Neural cell (in vitro differentiated cells): Measurements from ENCODE around the gene CREB1. TPM values are rescaled to one million over a fixed set of nuclear protein-coding genes. Genes with fewer than 3 reads are reported as not detected.

Experiments
- H2AFZ ChIP-seq: fragments of 200-600, 300-800 bp; sonication (generic), shearing (Covaris generic); 2 replicates; pipeline ENCODE4 v1.6.0; 2014; ENCODE audit warnings: low read depth, mild to moderate bottlenecking, antibody characterized with exemption, low read length, moderate library complexity
- H3F3A ChIP-seq: fragments of 200-600 bp; shearing (Covaris generic); 2 replicates; pipeline ENCODE4 v1.6.1; 2016; ENCODE audit warnings: mild to moderate bottlenecking, moderate library complexity, mixed read lengths, antibody characterized with exemption, low read length; ENCODE audit not compliant: insufficient read depth, poor library complexity, severe bottlenecking
- H3K27ac ChIP-seq: fragments of 200-600, 300-800 bp; sonication (generic), shearing (Covaris generic); 2 replicates; pipeline ENCODE4 v1.5.1; 2014; ENCODE audit warnings: mild to moderate bottlenecking, low read length, moderate library complexity
- H3K27me3 ChIP-seq: fragments of 300-800, 200-600 bp; sonication (generic), shearing (Covaris generic); 2 replicates; pipeline ENCODE4 v1.6.0; 2014; ENCODE audit warnings: mild to moderate bottlenecking, low read depth, low read length, moderate library complexity; ENCODE audit not compliant: insufficient read depth
- H3K36me3 ChIP-seq: fragments of 300-800, 200-600 bp; sonication (generic), shearing (Covaris generic); 2 replicates; pipeline ENCODE4 v1.5.1; 2014; ENCODE audit warnings: mild to moderate bottlenecking, antibody characterized with exemption, low read length, moderate library complexity; ENCODE audit not compliant: insufficient read depth
- H3K4me2 ChIP-seq: fragments of 300-800, 200-600 bp; sonication (generic), shearing (Covaris generic); 2 replicates; pipeline ENCODE4 v1.6.0; 2014; ENCODE audit warnings: mild to moderate bottlenecking, low read length
- H3K4me3 ChIP-seq: fragments of 300-800, 200-600 bp; sonication (generic), shearing (Covaris generic); 2 replicates; pipeline ENCODE4 v1.5.1; 2014; ENCODE audit warnings: mild to moderate bottlenecking, low read length, moderate library complexity
- H3K79me2 ChIP-seq: fragments of 200-600 bp; shearing (Covaris generic); replicated peaks from 2 replicates; pipeline ENCODE4 v1.6.0; 2014; ENCODE audit warnings: mild to moderate bottlenecking, low read length, moderate library complexity; ENCODE audit not compliant: insufficient read depth
- H3K9ac ChIP-seq: fragments of 300-800, 200-600 bp; sonication (generic), shearing (Covaris generic); 2 replicates; pipeline ENCODE4 v1.6.1; 2016; ENCODE audit warnings: mild to moderate bottlenecking, low read length, mixed read lengths
- H3K9me2 ChIP-seq: fragments of 200-600 bp; shearing (Covaris generic); 2 replicates; pipeline ENCODE4 v1.6.1; 2016; ENCODE audit warnings: mild to moderate bottlenecking, low read length, mixed read lengths; ENCODE audit not compliant: insufficient read depth
- H3K9me3 ChIP-seq: fragments of 200-600, 300-800 bp; sonication (generic), shearing (Covaris generic); 2 replicates; pipeline ENCODE4 v1.6.1; 2016; ENCODE audit warnings: mild to moderate bottlenecking, mixed run types, low read length, moderate library complexity, mixed read lengths
- H4K20me1 ChIP-seq: fragments of 200-600 bp; shearing (Covaris generic); 2 replicates; pipeline ENCODE4 v1.6.1; 2016; ENCODE audit warnings: mild to moderate bottlenecking, mixed run types; ENCODE audit not compliant: insufficient read depth
- CTCF ChIP-seq: fragments of 450-650 bp; IDR thresholded peaks from 2 replicates; pipeline ENCODE4 v1.5.1; 2014; ENCODE audit warnings: antibody characterized with exemption, mild to moderate bottlenecking, moderate library complexity; ENCODE audit not compliant: poor library complexity, severe bottlenecking
- EP300 ChIP-seq: fragments of 450-650 bp; conservative IDR thresholded peaks from 2 replicates; pipeline ENCODE4 v1.6.1; 2014; ENCODE audit warnings: antibody characterized with exemption, mild to moderate bottlenecking, moderate library complexity; ENCODE audit not compliant: poor library complexity, severe bottlenecking
- EZH2 ChIP-seq: fragments of 200-600, 300-800 bp; shearing (Covaris generic), sonication (generic); IDR thresholded peaks from 2 replicates; pipeline ENCODE4 v1.6.1; 2014; ENCODE audit warnings: antibody characterized with exemption, low read length, borderline replicate concordance, mild to moderate bottlenecking; ENCODE audit not compliant: insufficient read depth, poor library complexity, severe bottlenecking
- MXI1 ChIP-seq: fragments of 450-650 bp; conservative IDR thresholded peaks from 2 replicates; pipeline ENCODE4 v1.6.1; 2014; ENCODE audit warnings: antibody characterized with exemption, mild to moderate bottlenecking; ENCODE audit not compliant: poor library complexity, severe bottlenecking
- POLR2AphosphoS5 ChIP-seq: IDR thresholded peaks from 2 replicates; pipeline ENCODE4 v1.6.1; 2012
- RAD21 ChIP-seq: fragments of 450-650 bp; conservative IDR thresholded peaks from 2 replicates; pipeline ENCODE4 v1.6.1; 2014; ENCODE audit warnings: antibody characterized with exemption, mild to moderate bottlenecking, moderate library complexity
- REST ChIP-seq: IDR thresholded peaks from 2 replicates; pipeline ENCODE4 v1.6.1; 2012; ENCODE audit warnings: borderline replicate concordance
- SMC3 ChIP-seq: fragments of 450-650 bp; conservative IDR thresholded peaks from 2 replicates; pipeline ENCODE4 v1.6.1; 2014; ENCODE audit warnings: antibody characterized with exemption, mild to moderate bottlenecking, moderate library complexity; ENCODE audit not compliant: poor library complexity
- TAF1 ChIP-seq: IDR thresholded peaks from 2 replicates; pipeline ENCODE4 v1.6.1; 2012; ENCODE audit warnings: low read depth
- polyA plus RNA-seq: library from polyadenylated mRNA; depleted of rRNA; stranded (reverse); fragments of >200 nt; gene quantifications from 2 replicates; pipeline ENCODE4 v1.2.3, GENCODE V29; 2014

CREB1 gene
- polyA plus RNA-seq, 1 donor from 2014 or later: 38.7 TPM

GRCh38 chr2:207567671-207568070 is 37.9 kb downstream of the CREB1 start:
- H3K4me2 ChIP-seq: no peak overlapping the region
- H3K36me3 ChIP-seq: no peaks in the 10 kb centered on the region
- no peak overlapping the region for H3K27ac ChIP-seq
- H2AFZ ChIP-seq: no peak overlapping the region
- no peaks in the 10 kb centered on the region for H3K27me3 ChIP-seq
- no peaks in the 10 kb centered on the region for H3F3A ChIP-seq
- H3K4me3 ChIP-seq: no peak overlapping the region
- H3K9ac ChIP-seq: no peak overlapping the region
- H3K9me2 ChIP-seq: no peaks in the 10 kb centered on the region
- TF ChIP-seq EP300 (no peak), REST (no peak), CTCF (no peak), SMC3 (no peak), MXI1 (no peak), EZH2 (no peak), POLR2AphosphoS5 (no peak), RAD21 (no peak), TAF1 (no peak)
- no peaks in the 10 kb centered on the region for H4K20me1 ChIP-seq
- H3K9me3 ChIP-seq: no peaks in the 10 kb centered on the region
- peaks cover 3% of the 10 kb centered on the region for H3K79me2 ChIP-seq

DNA sequence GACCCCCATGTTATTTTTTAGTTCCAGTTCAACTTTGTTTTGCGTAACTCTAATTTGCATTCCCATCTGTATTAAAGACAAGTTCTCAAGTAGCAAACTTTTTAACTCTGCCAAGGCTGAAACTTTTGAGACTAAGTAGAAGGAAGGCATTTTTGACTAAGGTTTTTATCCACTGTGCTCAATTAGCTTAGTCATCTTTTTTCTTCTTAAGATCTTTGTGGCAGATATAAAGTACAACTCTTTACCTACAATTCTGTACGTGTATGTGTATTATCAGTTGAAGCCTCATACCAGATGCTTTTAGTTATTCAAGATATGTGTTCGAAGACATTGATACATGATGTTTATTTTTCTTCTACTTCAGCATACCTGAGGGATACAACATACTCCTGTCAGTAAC is 41.6 kb downstream of the CREB1 start:
- H3F3A ChIP-seq: no peaks in the 10 kb centered on the region
- H3K27ac ChIP-seq: no peak overlapping the region
- no peaks in the 10 kb centered on the region for H3K36me3 ChIP-seq

More for the DNA sequence above, 41.6 kb downstream of the CREB1 start:
- Histone ChIP-seq H3K9me3 (no peaks in the 10 kb centered on the region), H3K4me3 (no peak overlapping the region), H3K4me2 (no peak overlapping the region), H3K9ac (no peak overlapping the region), H4K20me1 (no peaks in the 10 kb centered on the region), H2AFZ (no peak overlapping the region), H3K27me3 (no peaks in the 10 kb centered on the region), H3K79me2 (no peaks in the 10 kb centered on the region), H3K9me2 (no peaks in the 10 kb centered on the region)
- no peak for TF ChIP-seq EP300
- TF ChIP-seq CTCF: no peak
